Lung microvascular endothelial cell (primary cell): Measurements from ENCODE around the gene GNG7. TPM values are rescaled to one million over a fixed set of nuclear protein-coding genes. Genes with fewer than 3 reads are reported as not detected.

ENCODE experiments used
- DNase-seq, 2 donors: peaks; one replicate each; pipeline versions ENCODE4 v3.0.0 to v3.0.0-alpha.2; 2010; ENCODE audit warnings: low read depth in 2 of 2
- total RNA-seq: library from RNA; depleted of rRNA; stranded (reverse); fragments of >200 nt; gene quantifications from 2 replicates; pipeline ENCODE4 v1.2.1, GENCODE V29; 2014

The GNG7 gene
- total RNA-seq, 1 donor from 2014 or later, result 1.2 TPM

DNA sequence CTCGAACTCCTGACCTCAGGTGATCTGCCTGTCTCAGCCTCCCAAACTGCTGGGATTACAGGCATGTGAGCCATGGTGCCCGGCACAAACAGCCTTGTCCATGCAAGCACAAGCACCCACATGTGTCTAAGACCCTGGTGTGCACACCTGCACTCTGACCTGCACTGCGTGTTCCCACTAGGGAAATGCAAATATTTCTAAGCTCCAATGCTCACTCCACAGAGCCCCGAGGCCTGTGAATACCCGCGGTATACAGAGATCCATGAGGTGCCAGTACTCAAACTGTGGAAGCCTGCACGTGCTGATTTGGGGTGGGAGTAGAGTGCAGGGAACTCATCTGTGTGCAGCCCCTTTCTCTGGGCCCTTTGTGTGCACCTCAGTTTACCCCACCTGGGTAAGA, 211.8 kb downstream of the GNG7 start:
- DNase-seq, result no peak

- DNase-seq, result peak; percentile 41 to 60
Observed at GRCh38 chr19:2488942-2489731, 213.4 kb downstream of the GNG7 start.

DNA sequence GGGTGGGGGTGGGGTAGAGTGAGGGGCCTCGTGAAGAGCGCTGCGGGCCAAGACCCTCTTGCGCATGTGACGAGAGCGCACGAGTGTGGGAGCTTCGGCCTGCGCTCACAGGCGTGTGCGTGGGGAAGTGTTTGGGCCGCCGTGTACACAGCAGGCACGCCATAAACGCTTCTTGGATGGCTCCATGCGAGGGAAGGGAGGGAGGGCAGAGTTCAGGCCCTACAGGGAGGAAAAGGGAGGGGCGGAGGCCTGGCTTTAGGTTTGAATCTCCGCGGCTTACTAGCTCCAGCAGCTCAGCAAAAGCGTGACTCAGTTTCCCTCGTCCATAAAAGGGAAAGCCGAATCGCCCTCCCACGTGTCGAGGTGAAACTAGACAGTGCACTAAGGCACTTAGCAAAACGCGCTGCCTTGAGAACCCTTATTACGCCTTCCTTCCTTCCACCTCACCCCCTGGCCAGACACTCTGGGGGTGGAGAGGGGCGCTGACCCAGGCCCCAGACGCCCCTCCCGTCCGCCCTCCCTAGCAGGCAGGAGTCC, 214.0 kb downstream of the GNG7 start:
- no peak for DNase-seq

- DNase-seq, result no peak
Observed at GRCh38 chr19:2487842-2488241, 214.7 kb downstream of the GNG7 start.

DNA sequence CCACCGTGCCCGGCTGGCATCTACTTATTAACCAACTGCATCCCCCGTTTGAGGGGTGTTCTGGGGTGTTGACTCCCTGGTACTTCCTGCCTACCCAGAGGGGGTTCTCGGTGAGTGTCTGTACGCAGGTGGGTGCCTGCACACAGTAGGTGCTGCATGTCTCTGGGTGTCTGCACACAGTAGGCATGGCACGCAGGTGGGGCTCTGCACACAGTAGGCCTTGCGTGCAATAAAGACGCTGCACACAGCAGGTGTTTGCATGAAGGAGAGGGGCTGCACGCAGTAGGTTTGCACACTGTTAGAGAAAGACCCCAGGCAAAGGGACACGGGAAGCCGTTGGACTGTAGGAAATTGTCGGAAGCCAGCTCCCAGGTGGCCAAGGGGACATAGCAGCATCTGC, 215.4 kb downstream of the GNG7 start:
- DNase-seq, result no peak

DNA sequence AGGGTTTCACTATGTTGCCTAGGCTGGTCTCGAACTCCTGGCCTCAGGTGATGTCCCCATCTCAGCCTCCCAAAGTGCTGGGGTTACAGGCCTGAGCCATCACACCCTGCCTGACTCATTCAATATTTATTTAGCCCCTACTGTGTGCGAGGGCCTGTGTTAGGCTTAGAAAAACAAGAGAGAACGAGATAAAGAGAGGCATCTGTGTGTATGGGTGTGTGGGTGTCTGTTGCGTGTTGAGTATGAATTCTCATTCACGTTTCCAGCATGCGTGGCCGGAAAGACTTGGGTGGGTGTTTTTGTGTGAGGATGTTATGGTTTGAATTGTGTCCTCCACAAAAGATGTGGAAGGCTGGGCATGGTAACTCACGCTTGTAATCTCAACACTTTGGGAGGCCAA, 217.1 kb downstream of the GNG7 start:
- DNase-seq, result no peak

GRCh38 chr19:2484178-2484937, 218.1 kb downstream of the GNG7 start:
- no peak for DNase-seq

DNA sequence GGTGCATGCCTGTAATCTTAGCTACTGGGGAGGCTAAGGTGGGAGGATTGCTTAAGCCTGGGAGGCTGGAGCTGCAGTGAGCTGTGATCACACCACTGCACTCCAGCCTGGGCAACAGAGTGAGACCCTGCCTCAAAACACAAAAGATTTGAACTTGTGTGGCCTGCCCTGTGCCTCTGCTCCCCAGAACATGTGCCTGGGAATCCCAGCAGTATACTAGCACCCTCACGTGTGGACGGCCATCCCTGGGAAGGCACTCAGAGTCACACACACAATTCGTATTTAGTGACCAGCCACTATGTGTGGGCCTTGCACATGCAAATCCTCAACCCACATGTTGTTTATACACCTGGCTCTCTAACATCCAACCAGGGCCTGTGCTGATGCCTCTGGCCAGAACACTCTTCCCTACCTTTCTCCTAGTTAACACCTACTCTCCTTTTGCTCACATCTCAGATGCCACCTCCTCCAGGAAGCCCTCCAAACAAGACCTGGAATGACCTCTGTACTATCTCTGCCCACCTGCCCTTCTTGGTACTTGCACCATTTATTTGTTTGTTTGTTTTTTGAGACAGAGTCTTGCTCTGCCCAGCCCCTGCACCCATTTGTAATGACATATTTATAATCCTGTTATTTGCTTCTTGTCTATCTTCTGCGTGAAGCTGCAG, 218.9 kb downstream of the GNG7 start:
- DNase-seq, result no peak

DNA sequence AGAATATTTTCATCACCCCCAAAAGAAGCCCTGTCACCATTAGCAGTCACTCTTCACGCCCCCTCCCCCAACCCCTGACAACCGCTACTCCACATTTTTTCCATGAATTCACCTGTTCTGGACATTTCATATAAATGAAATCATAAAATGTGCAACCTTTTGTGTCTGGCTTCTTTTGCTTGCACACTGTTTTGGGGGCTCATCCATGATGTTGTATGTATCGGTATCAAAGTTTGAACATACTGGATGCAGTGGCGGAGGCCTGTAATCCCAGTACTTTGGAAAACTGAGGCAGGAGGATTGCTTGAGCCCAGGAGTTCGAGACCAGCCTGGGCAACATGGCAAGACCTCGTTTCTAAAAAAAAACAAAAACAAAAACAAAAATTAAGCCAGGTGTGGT, 219.4 kb downstream of the GNG7 start:
- peak in 1 of 2 donors; percentile 46 for DNase-seq

DNA sequence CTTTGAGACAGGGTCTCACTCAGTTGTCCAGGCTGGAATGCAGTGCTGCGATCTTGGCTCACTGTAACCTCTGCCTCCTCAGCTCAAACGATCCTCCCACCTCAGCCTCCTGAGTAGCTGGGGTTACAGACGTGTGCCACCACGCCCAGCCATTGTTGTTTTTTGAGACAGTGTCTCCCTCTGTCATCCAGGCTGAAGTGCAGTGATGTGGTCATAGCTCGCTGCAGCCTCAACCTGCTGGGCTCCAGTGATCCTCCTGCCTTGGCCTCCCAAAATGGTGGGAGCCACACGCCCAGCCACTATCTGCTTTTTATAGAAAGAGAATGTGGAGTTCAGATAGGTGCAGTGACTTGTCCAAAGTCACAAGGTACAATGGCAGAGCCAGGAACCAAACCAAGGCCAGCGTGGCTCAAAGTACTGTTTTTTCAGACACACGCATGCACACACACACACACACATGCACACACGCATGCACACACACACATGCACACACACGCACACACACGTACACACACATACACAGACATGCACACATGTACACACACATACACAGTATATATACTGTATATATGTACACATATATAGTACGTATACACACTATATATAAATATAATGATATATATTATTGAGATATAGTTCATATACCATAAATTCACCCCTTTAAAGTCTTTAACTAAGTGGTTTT, 220.0 kb downstream of the GNG7 start:
- no peak for DNase-seq

DNA sequence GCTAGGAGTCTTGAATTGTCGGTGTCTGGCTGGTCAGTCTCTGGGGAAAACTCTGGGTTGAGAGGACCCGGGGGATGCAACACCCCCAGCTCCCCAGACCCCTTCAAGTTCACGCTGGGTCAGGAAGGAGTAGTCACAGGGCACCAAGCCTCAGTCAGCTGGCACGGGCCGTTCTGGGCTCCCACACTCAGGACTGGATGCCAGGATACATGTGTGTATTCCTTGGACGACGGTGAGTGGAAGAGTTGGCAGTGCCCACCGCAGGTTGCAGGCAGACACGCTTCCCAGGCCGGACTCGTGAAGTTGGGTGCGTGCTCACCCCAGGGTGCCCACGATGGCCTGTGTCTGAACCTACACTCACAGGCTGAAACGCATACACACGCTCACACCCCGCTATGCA, 221.0 kb downstream of the GNG7 start:
- DNase-seq, result no peak

DNA sequence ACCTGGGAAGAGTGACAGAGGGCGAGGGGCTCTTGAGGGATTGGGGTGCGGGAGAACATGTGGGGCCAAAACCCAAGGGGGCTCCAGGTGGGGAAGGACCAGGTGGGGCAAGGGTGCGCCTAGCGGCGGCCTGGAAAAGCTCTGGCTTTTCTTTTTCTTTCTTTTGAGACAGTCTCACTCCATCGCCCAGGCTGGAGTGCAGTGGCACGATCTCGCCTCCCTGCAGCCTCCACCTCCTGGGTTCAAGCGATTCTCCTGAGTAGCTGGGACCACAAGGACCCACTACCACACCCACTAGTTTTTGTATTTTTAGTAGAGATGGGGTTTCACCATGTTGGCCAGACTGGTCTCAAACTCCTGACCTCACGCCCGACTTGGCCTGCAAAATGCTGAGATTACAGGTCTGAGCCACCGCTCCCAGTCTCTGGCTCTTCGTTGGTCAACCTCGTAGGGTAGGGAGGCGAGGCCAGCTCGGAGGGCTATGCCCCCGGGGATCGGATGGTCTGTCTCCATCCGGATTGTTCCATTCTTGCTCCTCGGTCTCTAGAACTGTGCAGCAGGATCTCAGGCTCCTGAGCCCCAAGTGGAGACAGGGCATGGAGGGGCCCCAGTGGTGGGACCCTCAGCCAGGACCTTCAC, 222.8 kb downstream of the GNG7 start:
- DNase-seq, result no peak

- DNase-seq, result peak; percentile 80 to 90
Observed at GRCh38 chr19:2478756-2479555, 223.5 kb downstream of the GNG7 start.

DNA sequence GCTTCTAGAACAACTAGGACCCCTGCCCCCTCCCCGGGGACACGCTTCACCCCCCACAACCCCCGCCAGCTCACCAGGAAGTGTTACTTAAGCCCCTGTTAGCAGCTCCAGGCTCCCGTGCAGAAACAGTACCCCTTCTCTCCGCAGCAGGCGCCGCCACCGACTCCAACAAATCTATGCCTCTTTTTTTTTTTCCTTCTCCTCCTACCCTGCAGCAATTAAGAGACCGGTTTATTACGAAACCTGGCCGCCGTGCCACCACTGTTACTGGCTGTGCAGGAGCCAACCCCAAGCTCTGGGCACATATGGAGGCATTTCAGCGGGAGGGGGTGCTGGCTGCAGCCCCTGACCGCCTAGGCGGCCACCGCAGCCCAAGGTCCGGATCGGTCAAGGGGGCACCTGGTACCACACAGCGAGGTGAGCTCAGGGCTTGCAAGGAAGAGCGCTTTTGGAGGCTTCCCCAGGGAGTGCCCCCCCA, 224.2 kb downstream of the GNG7 start:
- DNase-seq, result peak; percentile 57 to 78

GRCh38 chr19:2477732-2478191, 224.7 kb downstream of the GNG7 start:
- peak in 1 of 2 donors; percentile 56 for DNase-seq

- DNase-seq, result peak in 1 of 2 donors; percentile 23
Observed at GRCh38 chr19:2477141-2477710, 225.3 kb downstream of the GNG7 start.

DNA sequence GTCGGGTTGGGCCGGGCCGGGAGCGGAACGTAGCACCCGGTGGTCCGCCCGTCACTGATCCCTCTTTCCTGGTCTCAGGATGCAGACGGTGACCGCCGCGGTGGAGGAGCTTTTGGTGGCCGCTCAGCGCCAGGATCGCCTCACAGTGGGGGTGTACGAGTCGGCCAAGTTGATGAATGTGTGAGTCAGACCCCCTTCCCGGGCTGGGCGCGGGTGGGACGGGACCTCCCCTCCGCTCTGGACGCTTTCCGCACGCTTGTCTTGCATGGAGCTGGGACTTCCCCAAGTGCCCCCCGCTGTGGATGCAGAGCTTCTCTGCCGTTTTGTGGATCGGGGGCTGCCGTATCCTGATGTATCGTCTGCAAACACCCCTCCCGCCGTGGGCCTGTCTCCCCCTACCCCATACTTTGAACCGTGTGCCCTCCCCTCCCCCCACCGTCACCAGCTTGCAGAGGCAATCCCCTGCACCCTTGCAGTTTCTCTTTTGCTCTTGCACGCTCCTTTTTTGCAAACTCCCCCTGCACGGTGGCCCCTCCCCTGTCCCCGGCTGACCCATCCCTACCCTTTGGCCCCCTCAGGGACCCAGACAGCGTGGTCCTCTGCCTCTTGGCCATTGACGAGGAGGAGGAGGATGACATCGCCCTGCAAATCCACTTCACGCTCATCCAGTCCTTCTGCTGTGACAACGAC, 225.9 kb downstream of the GNG7 start:
- DNase-seq, result peak; percentile 68 to 79

DNA sequence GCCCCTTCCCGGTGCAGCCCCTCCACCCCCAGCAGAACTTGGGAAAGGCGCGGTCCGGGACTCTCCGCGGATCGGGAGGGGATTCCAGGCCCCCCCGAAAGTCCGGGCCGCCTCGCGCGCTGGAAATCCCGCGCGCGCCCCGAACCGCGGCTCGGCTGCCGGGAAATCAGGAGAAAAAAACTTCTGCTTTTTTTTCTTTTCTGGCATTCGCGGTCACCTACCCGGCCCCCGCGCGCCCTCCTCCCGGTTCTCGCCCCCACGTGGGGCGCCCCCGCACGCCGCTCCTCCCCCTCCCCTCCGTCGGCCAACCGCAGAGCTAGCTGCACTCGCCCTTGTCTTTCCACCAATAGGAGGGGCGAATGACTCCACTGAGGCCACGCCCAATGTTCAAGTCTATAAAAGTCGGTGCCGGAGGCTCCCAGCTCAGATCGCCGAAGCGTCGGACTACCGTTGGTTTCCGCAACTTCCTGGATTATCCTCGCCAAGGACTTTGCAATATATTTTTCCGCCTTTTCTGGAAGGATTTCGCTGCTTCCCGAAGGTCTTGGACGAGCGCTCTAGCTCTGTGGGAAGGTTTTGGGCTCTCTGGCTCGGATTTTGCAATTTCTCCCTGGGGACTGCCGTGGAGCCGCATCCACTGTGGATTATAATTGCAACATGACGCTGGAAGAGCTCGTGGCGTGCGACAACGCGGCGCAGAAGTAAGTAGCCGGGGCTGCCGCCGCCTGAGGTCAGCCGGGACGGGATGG, 226.6 kb downstream of the GNG7 start, which contains the start of gene GADD45B:
Gene GADD45B (plus strand): TSS at position 426 of the 749 bp plus-strand sequence. CDS start 232 bp downstream, at position 658.
- peak; percentile 98 to 99 for DNase-seq
